ENCODE measurements around the gene RPL7A. TPM values are rescaled to one million over a fixed set of nuclear protein-coding genes. Genes with fewer than 3 reads are reported as not detected.

The RPL7A gene
- total RNA-seq, 1 experiment from 2014 or later: 904 TPM

- CTCF ChIA-PET: interaction anchor here (0.6 to 0.8 kb wide), 3 partner anchors 9 to 103 kb away, joined by 3 to 5 read pairs (median 3); partner anchors contain the start of gene CACFD1
- no TSS peak for BruUV-seq (replicated peaks)
These were observed 8.5 kb downstream of the RPL7A start, which contains the start of the genes SURF1 and SURF2 for GRCh38 chr9:133356391-133357091. SURF1 (minus strand) TSS chr9:133356487; CDS start chr9:133356453, 34 bp downstream. SURF2 (plus strand) TSS chr9:133356550; CDS start chr9:133356593, 43 bp downstream.

DNA sequence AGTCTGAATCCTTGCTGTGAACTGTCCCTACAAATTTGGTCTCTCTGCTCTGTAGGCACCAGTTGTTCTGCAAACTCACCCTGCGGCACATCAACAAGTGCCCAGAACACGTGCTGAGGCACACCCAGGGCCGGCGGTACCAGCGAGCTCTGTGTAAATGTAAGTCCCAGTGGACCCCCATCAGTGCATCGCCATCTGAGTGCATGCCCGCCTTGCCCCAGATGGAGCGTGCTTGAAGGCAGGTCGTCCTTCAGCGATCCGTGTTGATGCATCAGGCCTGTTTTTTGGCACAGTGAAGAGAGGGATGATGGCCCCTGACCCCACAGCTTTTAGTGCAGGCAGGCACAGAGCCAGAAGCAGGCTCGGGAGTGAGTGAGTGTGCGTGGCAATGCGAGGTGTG lies 9.6 kb downstream of the RPL7A start:
- Mint-ChIP-seq H3K27ac (ENCODE audit: unreplicated experiment) (no peak overlapping the region), H3K4me3 (ENCODE audit: low read depth, unreplicated experiment) (peak overlapping the region; percentile 78), H3K27me3 (ENCODE audit: unreplicated experiment) (no peaks in the 10 kb centered on the region), H3K4me1 (ENCODE audit: low read depth, unreplicated experiment) (peaks cover 23% of the 10 kb centered on the region), H3K9me3 (ENCODE audit: low read depth, unreplicated experiment) (no peaks in the 10 kb centered on the region), H3K36me3 (ENCODE audit: insufficient read depth, unreplicated experiment) (peaks cover 72% of the 10 kb centered on the region)
- intact Hi-C loops (cut with micrococcal nuclease; ENCODE audit: unreplicated experiment): loop anchor here (2.0 kb wide), 1 partner anchor 17 kb away; no protein-coding TSS in a partner anchor
- no TSS peak for BruUV-seq (replicated peaks)
- no peak for TF ChIP-seq CTCF (IDR thresholded peaks at IDR 0.05; ENCODE audit: unreplicated experiment)
- CTCF ChIA-PET: no interaction called here
- DNase-seq: no peak

More at GRCh38 chr9:133356391-133357091, 8.5 kb downstream of the RPL7A start, which contains the start of the genes SURF1 and SURF2:
- H3K9me3 Mint-ChIP-seq (ENCODE audit: low read depth, unreplicated experiment): no peaks in the 10 kb centered on the region
- TF ChIP-seq CTCF (IDR thresholded peaks at IDR 0.05; ENCODE audit: unreplicated experiment): no peak
- peaks cover 23% of the 10 kb centered on the region for H3K4me1 Mint-ChIP-seq (ENCODE audit: low read depth, unreplicated experiment)
- intact Hi-C loops (cut with micrococcal nuclease; ENCODE audit: unreplicated experiment): loop anchor here (2.0 kb wide), 1 partner anchor 18 kb away; no protein-coding TSS in a partner anchor
- H3K36me3 Mint-ChIP-seq (ENCODE audit: insufficient read depth, unreplicated experiment): peaks cover 69% of the 10 kb centered on the region
- peak within 1 kb of the TSS; percentile 42 for H3K27ac Mint-ChIP-seq (ENCODE audit: unreplicated experiment)
- H3K4me3 Mint-ChIP-seq (ENCODE audit: low read depth, unreplicated experiment): peak within 1 kb of the TSS; percentile 78
- H3K27me3 Mint-ChIP-seq (ENCODE audit: unreplicated experiment): no peaks in the 10 kb centered on the region
- DNase-seq: peak; percentile 88

DNA sequence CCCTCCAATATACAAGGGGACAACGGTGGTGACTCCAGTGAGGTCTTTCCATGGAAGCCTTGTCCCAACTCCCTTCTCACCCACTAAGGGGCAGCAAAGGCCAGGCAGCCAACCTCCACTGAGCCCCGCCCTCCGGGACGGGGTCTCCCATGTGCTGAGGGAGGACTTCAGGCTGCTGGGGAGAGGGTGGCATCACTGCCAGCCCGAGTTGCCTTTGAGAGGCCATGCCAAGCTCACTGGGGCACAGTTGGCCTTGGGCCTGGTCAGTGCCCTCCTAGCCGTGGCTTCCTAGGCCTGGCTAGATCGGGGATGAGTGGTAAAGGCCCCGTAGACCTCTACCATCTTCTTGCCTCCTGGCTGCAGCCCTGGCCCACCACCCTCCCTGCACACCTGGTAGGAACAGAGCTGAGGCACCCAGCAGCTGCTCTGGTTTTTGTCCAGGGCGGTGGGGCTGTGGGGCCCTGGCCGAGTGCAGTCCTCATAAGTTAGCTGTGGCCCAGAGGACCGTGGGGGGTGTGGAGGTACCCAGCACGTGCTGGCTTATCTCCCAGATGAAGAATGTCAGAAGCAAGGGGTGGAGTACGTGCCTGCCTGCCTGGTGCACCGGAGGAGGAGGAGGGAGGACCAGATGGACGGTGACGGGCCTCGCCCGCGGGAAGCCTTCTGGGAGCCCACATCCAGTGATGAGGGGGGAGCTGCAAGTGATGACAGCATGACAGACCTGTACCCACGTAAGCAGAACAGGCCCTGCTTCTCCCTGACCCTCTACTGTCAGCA lies 11.6 kb downstream of the RPL7A start:
- peaks cover 73% of the 10 kb centered on the region for H3K36me3 Mint-ChIP-seq (ENCODE audit: insufficient read depth, unreplicated experiment)
- H3K9me3 Mint-ChIP-seq (ENCODE audit: low read depth, unreplicated experiment): no peaks in the 10 kb centered on the region
- no peak overlapping the region for H3K4me3 Mint-ChIP-seq (ENCODE audit: low read depth, unreplicated experiment)
- H3K27ac Mint-ChIP-seq (ENCODE audit: unreplicated experiment): no peak overlapping the region
- no TSS peak for BruUV-seq (replicated peaks)
- no peak for TF ChIP-seq CTCF (IDR thresholded peaks at IDR 0.05; ENCODE audit: unreplicated experiment)
- intact Hi-C loops (cut with micrococcal nuclease; ENCODE audit: unreplicated experiment): no loop called here
- no peaks in the 10 kb centered on the region for H3K27me3 Mint-ChIP-seq (ENCODE audit: unreplicated experiment)
- peaks cover 15% of the 10 kb centered on the region for H3K4me1 Mint-ChIP-seq (ENCODE audit: low read depth, unreplicated experiment)
- CTCF ChIA-PET: interaction anchor here (0.6 kb wide), 1 partner anchor 100 kb away, joined by 4 read pairs; the partner anchor contains the start of gene CACFD1
- no peak for DNase-seq

All from Calu3 (cell line).